ENCODE data around the gene C1QC. TPM values are rescaled to one million over a fixed set of nuclear protein-coding genes. Genes with fewer than 3 reads are reported as not detected.

The C1QC gene
- total RNA-seq, 4 donors from 2014 or later, result 224 to 461 (median 398) TPM

GRCh38 chr1:22616571-22616970, 26.9 kb upstream of the C1QC start:
- TF ChIP-seq CTCF (IDR thresholded peaks at IDR 0.05), result no peak
- DNase-seq (ENCODE audit: low spot score) (no peak), ATAC-seq (ENCODE audit: low FRiP score) (no peak)

- no peak for DNase-seq (ENCODE audit: low spot score)
- TF ChIP-seq CTCF (IDR thresholded peaks at IDR 0.05), result no peak
- no peak for ATAC-seq (ENCODE audit: low FRiP score)
Observed at GRCh38 chr1:22618056-22618455, 25.4 kb upstream of the C1QC start.

- DNase-seq (ENCODE audit: low spot score) (no peak), ATAC-seq (ENCODE audit: low FRiP score) (no peak)
- no peak for TF ChIP-seq CTCF (IDR thresholded peaks at IDR 0.05)
Observed at GRCh38 chr1:22619252-22619651, 24.2 kb upstream of the C1QC start.

- ATAC-seq (ENCODE audit: low FRiP score) (no peak), DNase-seq (ENCODE audit: low spot score) (no peak)
- TF ChIP-seq CTCF (IDR thresholded peaks at IDR 0.05), result no peak
Observed at GRCh38 chr1:22619798-22620197, 23.6 kb upstream of the C1QC start.

GRCh38 chr1:22621761-22622160, 21.7 kb upstream of the C1QC start:
- DNase-seq (ENCODE audit: low spot score), result no peak
- no peak for ATAC-seq (ENCODE audit: low FRiP score)
- no peak for TF ChIP-seq CTCF (IDR thresholded peaks at IDR 0.05)

- DNase-seq (ENCODE audit: low spot score) (no peak), ATAC-seq (ENCODE audit: low FRiP score) (no peak)
- no peak for TF ChIP-seq CTCF (IDR thresholded peaks at IDR 0.05)
Observed at GRCh38 chr1:22625262-22625925, 18.0 kb upstream of the C1QC start.

All from omental fat pad (tissue), 4 donors.